ENCODE data around the gene PPFIA1.

DNA sequence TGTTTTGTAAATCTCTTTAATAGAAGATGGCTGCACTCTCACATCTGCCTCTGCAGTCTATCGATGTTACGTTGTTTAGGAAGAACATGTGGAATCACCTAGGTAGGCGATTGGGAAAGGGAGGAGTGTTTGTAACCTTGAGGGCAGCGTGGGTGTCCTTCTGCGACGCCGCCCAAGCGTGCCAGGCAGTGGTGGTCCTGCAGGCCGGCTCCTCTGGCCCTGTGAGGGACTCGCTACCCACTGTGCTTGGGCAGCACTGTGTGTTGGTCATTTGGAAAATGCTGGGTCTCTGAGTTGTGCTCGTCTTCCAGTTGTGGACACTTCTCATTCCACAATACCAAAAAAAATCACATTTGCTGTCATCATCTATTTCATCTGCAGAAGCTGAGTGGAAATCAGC is 156.9 kb downstream of the PPFIA1 start:
- TF ChIP-seq, protein P1, sequence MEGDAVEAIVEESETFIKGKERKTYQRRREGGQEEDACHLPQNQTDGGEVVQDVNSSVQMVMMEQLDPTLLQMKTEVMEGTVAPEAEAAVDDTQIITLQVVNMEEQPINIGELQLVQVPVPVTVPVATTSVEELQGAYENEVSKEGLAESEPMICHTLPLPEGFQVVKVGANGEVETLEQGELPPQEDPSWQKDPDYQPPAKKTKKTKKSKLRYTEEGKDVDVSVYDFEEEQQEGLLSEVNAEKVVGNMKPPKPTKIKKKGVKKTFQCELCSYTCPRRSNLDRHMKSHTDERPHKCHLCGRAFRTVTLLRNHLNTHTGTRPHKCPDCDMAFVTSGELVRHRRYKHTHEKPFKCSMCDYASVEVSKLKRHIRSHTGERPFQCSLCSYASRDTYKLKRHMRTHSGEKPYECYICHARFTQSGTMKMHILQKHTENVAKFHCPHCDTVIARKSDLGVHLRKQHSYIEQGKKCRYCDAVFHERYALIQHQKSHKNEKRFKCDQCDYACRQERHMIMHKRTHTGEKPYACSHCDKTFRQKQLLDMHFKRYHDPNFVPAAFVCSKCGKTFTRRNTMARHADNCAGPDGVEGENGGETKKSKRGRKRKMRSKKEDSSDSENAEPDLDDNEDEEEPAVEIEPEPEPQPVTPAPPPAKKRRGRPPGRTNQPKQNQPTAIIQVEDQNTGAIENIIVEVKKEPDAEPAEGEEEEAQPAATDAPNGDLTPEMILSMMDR (IDR thresholded peaks at IDR 0.05): no peak
- no peak for TF ChIP-seq POLR2A (IDR thresholded peaks at IDR 0.05)

All from uterus (tissue), 2 donors.